ENCODE results near the gene PPP2R2B.
A peak's percentile ranks its signal among the peaks of the same experiment; 100 is the strongest.

Gene PPP2R2B

GRCh38 chr5:146533260-146533857, 345.2 kb downstream of the PPP2R2B start:
- peak; percentile 75 for DNase-seq
